Measurements from ENCODE around the gene CNTNAP4. TPM values are rescaled to one million over a fixed set of nuclear protein-coding genes. Genes with fewer than 3 reads are reported as not detected.

Gene CNTNAP4
- total RNA-seq, 1 donor from 2014 or later = not detected

DNA sequence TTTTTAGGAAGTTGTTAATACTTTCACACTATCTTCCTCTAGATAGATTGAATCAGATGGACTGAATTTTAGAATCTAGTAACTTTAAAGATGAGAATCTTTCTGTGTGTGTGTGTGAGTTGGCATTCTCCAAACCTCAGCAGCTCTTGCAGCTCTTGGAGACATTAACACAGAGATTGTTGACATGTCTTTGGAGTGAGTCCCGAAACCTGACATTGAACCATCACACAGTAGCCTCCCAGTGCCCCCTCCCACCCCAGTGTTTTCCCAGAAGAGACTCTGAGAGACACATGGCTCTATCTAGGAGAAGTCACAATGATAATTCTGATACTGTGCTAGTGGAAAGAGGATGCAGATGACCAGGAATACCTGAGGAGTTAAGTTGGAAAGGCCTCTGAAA, 103.9 kb downstream of the CNTNAP4 start:
- Histone ChIP-seq H3K27me3 (no peaks in the 10 kb centered on the region), H3K27ac (no peak overlapping the region), H3K4me1 (no peaks in the 10 kb centered on the region), H3K36me3 (no peaks in the 10 kb centered on the region), H3K9me3 (no peaks in the 10 kb centered on the region), H3K4me3 (no peak overlapping the region)
- ATAC-seq (no peak), DNase-seq (no peak)
- intact Hi-C loops (cut with DNase I) = no loop called here
- TF ChIP-seq, protein P1, sequence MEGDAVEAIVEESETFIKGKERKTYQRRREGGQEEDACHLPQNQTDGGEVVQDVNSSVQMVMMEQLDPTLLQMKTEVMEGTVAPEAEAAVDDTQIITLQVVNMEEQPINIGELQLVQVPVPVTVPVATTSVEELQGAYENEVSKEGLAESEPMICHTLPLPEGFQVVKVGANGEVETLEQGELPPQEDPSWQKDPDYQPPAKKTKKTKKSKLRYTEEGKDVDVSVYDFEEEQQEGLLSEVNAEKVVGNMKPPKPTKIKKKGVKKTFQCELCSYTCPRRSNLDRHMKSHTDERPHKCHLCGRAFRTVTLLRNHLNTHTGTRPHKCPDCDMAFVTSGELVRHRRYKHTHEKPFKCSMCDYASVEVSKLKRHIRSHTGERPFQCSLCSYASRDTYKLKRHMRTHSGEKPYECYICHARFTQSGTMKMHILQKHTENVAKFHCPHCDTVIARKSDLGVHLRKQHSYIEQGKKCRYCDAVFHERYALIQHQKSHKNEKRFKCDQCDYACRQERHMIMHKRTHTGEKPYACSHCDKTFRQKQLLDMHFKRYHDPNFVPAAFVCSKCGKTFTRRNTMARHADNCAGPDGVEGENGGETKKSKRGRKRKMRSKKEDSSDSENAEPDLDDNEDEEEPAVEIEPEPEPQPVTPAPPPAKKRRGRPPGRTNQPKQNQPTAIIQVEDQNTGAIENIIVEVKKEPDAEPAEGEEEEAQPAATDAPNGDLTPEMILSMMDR (IDR thresholded peaks at IDR 0.05) = no peak

DNA sequence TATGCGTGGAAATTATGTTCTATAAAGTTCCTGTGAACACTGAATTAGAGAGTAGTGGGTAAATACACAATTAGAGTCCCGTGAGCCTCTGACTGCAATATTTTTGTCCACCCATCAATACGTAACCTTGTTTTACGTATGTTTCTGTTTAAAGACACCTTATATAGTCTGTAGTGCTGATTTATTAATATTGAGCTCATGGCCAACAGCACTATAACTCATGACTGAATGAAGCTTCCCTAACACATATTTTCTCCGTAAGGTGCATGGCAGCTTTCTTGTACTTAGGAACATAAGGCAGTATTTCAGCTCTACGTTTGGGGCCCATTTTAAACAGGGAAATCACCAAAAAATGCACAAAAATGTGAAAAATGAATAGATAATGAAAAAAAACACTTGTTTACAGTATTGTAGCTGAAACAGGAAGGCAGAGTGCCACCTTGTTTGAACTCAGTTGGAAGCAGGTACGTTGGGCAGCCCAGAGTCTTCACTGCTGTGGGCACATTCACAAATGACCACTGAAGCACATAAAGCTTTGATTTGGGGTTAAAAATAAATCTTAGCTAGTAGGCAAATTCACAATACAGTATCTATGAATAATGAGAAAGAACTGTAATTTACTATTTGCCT, 108.5 kb downstream of the CNTNAP4 start:
- ATAC-seq (no peak), DNase-seq (no peak)
- Histone ChIP-seq H3K36me3 (no peaks in the 10 kb centered on the region), H3K4me3 (no peak overlapping the region), H3K27ac (no peak overlapping the region), H3K4me1 (no peaks in the 10 kb centered on the region), H3K27me3 (no peaks in the 10 kb centered on the region), H3K9me3 (no peaks in the 10 kb centered on the region)
- intact Hi-C loops (cut with DNase I) = no loop called here
- TF ChIP-seq, protein P1 (IDR thresholded peaks at IDR 0.05) = no peak

DNA sequence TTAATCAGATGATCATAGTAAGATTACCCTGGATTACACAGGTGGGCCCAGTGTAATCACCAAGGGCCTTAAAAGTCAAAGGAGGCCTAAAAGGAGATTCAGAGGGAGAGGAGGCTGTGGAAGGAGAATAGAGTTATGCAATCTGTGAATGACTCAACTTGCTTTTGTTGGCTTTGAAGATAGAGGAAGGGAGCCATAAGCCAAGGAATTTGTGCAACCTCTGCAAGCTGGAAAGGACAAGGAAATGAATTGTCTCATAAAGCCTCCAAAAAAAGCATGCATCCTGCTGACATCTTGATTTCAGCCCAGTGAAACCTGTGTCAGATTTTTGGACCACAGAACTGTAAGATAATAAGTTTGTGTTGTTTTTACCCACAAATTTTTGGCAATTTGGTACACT, 109.6 kb downstream of the CNTNAP4 start:
- Histone ChIP-seq H3K36me3 (no peaks in the 10 kb centered on the region), H3K4me1 (no peaks in the 10 kb centered on the region), H3K4me3 (no peak overlapping the region), H3K9me3 (no peaks in the 10 kb centered on the region), H3K27me3 (no peaks in the 10 kb centered on the region), H3K27ac (no peak overlapping the region)
- intact Hi-C loops (cut with DNase I) = no loop called here
- no peak for ATAC-seq
- no peak for DNase-seq
- TF ChIP-seq, protein P1 (IDR thresholded peaks at IDR 0.05) = no peak

DNA sequence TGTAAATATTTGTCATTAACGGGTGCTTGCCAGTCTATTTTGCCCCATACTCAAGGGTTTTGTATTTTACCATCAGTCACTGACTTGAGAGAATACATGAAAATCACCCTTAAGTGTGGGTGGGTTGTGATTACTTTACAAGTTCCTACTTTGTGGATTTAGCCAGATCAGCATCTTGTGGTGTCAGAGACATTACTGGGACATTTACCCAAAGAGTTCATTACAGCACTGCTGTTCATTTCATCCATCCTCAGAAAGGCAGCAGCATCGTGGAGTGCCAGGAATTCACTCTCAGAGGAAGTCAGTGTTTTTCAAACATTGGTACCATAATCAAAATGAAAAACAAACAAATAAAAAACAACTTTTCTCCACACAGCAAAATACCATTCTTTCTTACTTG, 110.8 kb downstream of the CNTNAP4 start:
- H3K27me3 ChIP-seq = no peaks in the 10 kb centered on the region
- TF ChIP-seq, protein P1 (IDR thresholded peaks at IDR 0.05) = no peak
- no peak for DNase-seq

DNA sequence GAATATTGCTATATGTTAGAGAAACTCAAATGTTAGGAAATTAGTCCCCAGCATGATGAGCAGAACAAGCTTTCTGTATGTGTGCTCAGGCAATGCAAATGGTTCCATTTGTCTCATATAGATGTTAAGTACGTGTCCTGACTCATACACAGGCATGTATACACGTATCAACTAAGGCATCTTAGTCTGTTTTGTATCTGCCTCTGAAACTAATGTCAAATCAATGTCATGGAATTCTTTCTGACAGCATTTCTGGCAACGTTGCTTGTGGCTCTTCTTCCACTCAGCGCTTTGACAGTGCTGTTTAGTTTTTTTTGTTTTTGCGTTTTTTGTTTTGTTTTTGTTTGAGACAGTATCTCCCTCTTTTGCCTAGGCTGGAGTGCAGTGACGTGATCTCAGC, 111.9 kb downstream of the CNTNAP4 start:
- no peak overlapping the region for H3K27ac ChIP-seq
- ATAC-seq (no peak), DNase-seq (no peak)
- TF ChIP-seq, protein P1 (IDR thresholded peaks at IDR 0.05) = no peak
- H3K27me3 ChIP-seq = no peaks in the 10 kb centered on the region
- H3K9me3 ChIP-seq = no peaks in the 10 kb centered on the region
- intact Hi-C loops (cut with DNase I) = no loop called here
- H3K4me1 ChIP-seq = no peaks in the 10 kb centered on the region
- no peak overlapping the region for H3K4me3 ChIP-seq
- no peaks in the 10 kb centered on the region for H3K36me3 ChIP-seq

More for the DNA sequence above, 110.8 kb downstream of the CNTNAP4 start:
- H3K4me3 ChIP-seq = no peak overlapping the region
- intact Hi-C loops (cut with DNase I) = no loop called here
- ATAC-seq = no peak
- H3K36me3 ChIP-seq = no peaks in the 10 kb centered on the region
- H3K4me1 ChIP-seq = no peaks in the 10 kb centered on the region
- H3K9me3 ChIP-seq = no peaks in the 10 kb centered on the region
- H3K27ac ChIP-seq = no peak overlapping the region

DNA sequence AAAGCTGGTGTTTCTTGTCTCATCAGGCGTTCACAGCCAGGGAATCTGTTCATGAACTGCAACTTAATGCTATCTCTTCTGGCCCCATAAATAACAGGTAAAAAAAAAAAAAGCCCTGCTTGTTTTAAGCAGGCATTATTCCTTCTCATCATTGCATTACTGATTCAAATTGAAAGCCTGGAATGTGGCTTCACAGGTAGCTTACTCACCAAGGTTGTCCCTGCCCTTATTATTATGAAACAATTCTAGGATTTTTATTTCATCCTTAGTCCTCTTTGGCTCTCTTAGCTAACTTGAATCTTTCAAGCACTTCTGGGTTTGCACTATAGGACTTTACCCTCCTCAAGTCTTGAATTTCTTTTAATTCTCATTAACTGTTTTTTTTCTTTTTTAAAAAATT, 113.3 kb downstream of the CNTNAP4 start:
- Histone ChIP-seq H3K9me3 (no peaks in the 10 kb centered on the region), H3K27me3 (no peaks in the 10 kb centered on the region), H3K27ac (no peak overlapping the region), H3K4me1 (no peaks in the 10 kb centered on the region), H3K4me3 (no peak overlapping the region), H3K36me3 (no peaks in the 10 kb centered on the region)
- intact Hi-C loops (cut with DNase I) = no loop called here
- no peak for DNase-seq
- TF ChIP-seq, protein P1 (IDR thresholded peaks at IDR 0.05) = no peak
- no peak for ATAC-seq

Data from upper lobe of right lung (tissue), 1 donor.